ENCODE results near the gene HBD. TPM values are rescaled to one million over a fixed set of nuclear protein-coding genes. Genes with fewer than 3 reads are reported as not detected.
"Not testable (repeated sequence)": the region's sequence is repeated elsewhere in the genome, so short reads cannot be mapped to it uniquely, and the experiment has no call there.

The HBD gene
- total and polyA plus RNA-seq, 12 donors: 0.41 to 5.3 (median 0.73) TPM; not detected in 8

DNA sequence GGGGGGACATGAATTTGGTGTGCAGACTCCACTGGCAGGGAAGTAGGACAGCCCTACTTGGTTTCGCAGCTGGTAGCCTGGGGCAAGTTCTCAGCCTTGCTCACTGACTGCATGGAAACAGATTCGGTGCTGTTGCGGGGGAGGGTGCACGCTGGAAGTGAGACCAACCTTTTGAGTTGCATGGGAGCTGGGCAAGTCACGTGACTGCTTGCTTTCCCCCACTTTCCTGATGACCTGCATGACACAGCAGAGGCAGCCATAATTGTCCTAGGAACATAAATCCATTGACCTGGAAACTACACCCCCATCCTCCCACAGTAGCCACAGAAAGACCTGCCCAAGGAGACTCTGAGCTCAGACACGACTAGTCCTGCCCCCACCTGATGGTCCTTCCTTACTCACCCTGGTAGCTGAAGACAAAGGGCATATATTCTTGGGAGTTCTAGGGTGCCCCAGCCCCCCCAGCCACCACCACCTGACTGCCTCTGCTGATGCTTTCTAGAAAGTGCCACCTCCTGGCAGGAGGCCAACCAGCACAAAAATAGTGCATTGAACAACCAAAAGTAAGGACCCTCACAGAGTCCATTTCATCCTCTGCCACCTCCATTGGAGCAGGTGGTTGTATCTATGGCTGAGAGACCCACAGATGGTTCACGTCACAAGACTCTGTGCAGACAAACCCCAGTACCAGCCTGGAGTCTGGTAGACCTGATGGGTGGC, 24.4 kb upstream of the HBD start:
- Histone ChIP-seq H3K9me3 (peaks cover 0 to 17% (median 0%) of the 10 kb centered on the region in 11 donors), H3K36me3 (no peaks in the 10 kb centered on the region), H3K27me3 (peaks cover 0 to 9% (median 0%) of the 10 kb centered on the region in 7 donors), H3K27ac (no peak overlapping the region), H3K4me3 (no peak overlapping the region), H3K4me1 (no peaks in the 10 kb centered on the region)
- DNase-seq: no peak
- WGBS, 2 donors: 69 to 75% methylated on average over 7 of the region's 7 CpGs
- no peak for ATAC-seq
- intact Hi-C loops (cut with DNase I): no loop called here
- TF ChIP-seq, protein P1, sequence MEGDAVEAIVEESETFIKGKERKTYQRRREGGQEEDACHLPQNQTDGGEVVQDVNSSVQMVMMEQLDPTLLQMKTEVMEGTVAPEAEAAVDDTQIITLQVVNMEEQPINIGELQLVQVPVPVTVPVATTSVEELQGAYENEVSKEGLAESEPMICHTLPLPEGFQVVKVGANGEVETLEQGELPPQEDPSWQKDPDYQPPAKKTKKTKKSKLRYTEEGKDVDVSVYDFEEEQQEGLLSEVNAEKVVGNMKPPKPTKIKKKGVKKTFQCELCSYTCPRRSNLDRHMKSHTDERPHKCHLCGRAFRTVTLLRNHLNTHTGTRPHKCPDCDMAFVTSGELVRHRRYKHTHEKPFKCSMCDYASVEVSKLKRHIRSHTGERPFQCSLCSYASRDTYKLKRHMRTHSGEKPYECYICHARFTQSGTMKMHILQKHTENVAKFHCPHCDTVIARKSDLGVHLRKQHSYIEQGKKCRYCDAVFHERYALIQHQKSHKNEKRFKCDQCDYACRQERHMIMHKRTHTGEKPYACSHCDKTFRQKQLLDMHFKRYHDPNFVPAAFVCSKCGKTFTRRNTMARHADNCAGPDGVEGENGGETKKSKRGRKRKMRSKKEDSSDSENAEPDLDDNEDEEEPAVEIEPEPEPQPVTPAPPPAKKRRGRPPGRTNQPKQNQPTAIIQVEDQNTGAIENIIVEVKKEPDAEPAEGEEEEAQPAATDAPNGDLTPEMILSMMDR (IDR thresholded peaks at IDR 0.05): no peak

- no peaks in the 10 kb centered on the region for H3K4me1 ChIP-seq
- intact Hi-C loops (cut with DNase I): no loop called here
- WGBS, 2 donors: 15 to 18% methylated on average over 2 of the region's 2 CpGs
- H3K27me3 ChIP-seq: peaks cover 0 to 9% (median 0%) of the 10 kb centered on the region in 7 donors
- ATAC-seq (no peak), DNase-seq (no peak)
- TF ChIP-seq, protein P1 (IDR thresholded peaks at IDR 0.05): no peak
- no peak overlapping the region for H3K4me3 ChIP-seq
- H3K9me3 ChIP-seq: peaks cover 0 to 16% (median 0%) of the 10 kb centered on the region in 11 donors
- H3K27ac ChIP-seq: no peak overlapping the region
- no peaks in the 10 kb centered on the region for H3K36me3 ChIP-seq
These were observed 23.0 kb upstream of the HBD start for GRCh38 chr11:5257296-5257695.

- H3K36me3 ChIP-seq; intact Hi-C loops (cut with DNase I); DNase-seq; H3K9me3 ChIP-seq; ATAC-seq; H3K4me3 ChIP-seq; H3K27me3 ChIP-seq; H3K27ac ChIP-seq; H3K4me1 ChIP-seq: not testable (repeated sequence)
- 55 to 64% methylated on average over 3 to 4 of the region's 9 CpGs for WGBS, 2 donors
These were observed 20.5 kb upstream of the HBD start, which contains the start of gene HBG2 for GRCh38 chr11:5254646-5255413. HBG2 (minus strand) TSS chr11:5254781; CDS start chr11:5254728, 53 bp downstream.

DNA sequence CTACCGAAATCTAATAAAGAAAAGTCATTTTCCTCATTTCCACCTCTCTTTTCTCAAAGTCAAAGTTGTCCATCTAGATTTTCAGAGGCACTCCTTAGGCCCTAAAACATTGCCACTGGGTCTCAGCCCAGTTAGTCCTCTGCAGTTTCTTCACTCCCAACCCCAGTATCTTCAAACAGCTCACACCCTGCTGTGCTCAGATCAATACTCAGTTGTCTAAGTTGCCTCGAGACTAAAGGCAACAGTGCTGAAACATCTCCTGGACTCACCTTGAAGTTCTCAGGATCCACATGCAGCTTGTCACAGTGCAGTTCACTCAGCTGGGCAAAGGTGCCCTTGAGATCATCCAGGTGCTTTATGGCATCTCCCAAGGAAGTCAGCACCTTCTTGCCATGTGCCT, 19.7 kb upstream of the HBD start:
- H3K4me1 ChIP-seq: not testable (repeated sequence)

GRCh38 chr11:5253440-5253839, 19.2 kb upstream of the HBD start:
- H3K4me1 ChIP-seq; H3K27ac ChIP-seq; H3K4me3 ChIP-seq; DNase-seq; H3K36me3 ChIP-seq; H3K27me3 ChIP-seq; ATAC-seq; H3K9me3 ChIP-seq; intact Hi-C loops (cut with DNase I): not testable (repeated sequence)
- 88% methylated on average over 5 of the region's 5 CpGs for WGBS, 2 donors

More for the DNA sequence above, 19.7 kb upstream of the HBD start:
- H3K27ac ChIP-seq; intact Hi-C loops (cut with DNase I); ATAC-seq; H3K36me3 ChIP-seq; H3K27me3 ChIP-seq; H3K9me3 ChIP-seq; DNase-seq; H3K4me3 ChIP-seq: not testable (repeated sequence)
- 61 to 66% methylated on average over 2 of the region's 2 CpGs for WGBS, 2 donors
